IMR-90 (cell line): ENCODE results near the gene NQO2.

ENCODE experiments used
- MAZ ChIP-seq: IDR thresholded peaks from 2 replicates; pipeline ENCODE4 v1.6.1; 2012; ENCODE audit warnings: low read depth, mild to moderate bottlenecking, low read length, improper control_type of control experiment, moderate library complexity, borderline replicate concordance
- POLR2A ChIP-seq: IDR thresholded peaks from 2 replicates; pipeline ENCODE4 v1.6.1; 2012; ENCODE audit warnings: mild to moderate bottlenecking, low read depth, low read length
- TF ChIP-seq, protein P1 (sequence below): conservative IDR thresholded peaks from 2 replicates; pipeline ENCODE4 v1.5.1; 2012; ENCODE audit warnings: mild to moderate bottlenecking, low read depth, low read length, improper control_type of control experiment

DNA sequence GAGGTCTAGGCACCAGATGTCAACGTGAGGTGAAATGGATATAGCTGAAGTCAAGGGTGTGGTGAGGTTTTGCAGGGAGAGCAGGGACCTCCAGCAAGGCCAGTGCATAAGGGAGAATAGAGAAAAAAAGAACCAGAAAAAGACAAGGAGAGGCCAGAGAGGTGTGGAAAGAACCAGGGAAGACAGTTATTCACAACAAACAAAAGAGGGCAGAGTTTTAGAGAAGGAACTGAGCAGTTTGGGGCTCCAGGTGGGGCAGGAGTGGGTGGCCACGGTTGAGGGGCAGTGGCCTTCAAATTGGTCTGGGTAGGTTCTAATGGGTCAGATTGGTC is 11.6 kb upstream of the NQO2 start:
- TF ChIP-seq MAZ (no peak), POLR2A (no peak)
- TF ChIP-seq, protein P1, sequence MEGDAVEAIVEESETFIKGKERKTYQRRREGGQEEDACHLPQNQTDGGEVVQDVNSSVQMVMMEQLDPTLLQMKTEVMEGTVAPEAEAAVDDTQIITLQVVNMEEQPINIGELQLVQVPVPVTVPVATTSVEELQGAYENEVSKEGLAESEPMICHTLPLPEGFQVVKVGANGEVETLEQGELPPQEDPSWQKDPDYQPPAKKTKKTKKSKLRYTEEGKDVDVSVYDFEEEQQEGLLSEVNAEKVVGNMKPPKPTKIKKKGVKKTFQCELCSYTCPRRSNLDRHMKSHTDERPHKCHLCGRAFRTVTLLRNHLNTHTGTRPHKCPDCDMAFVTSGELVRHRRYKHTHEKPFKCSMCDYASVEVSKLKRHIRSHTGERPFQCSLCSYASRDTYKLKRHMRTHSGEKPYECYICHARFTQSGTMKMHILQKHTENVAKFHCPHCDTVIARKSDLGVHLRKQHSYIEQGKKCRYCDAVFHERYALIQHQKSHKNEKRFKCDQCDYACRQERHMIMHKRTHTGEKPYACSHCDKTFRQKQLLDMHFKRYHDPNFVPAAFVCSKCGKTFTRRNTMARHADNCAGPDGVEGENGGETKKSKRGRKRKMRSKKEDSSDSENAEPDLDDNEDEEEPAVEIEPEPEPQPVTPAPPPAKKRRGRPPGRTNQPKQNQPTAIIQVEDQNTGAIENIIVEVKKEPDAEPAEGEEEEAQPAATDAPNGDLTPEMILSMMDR, result no peak
